NOMO-1 (cell line): ENCODE results near the gene PICK1.
"Not testable (repeated sequence)": the region's sequence is repeated elsewhere in the genome, so short reads cannot be mapped to it uniquely, and the experiment has no call there.

Experiments used
- DNase-seq, 2 experiments: peaks; one replicate each; lab custom pipeline; 2025; ENCODE audit not compliant: unreplicated experiment in 2 of 2; lab: John Stamatoyannopoulos, UW

PICK1 gene

GRCh38 chr22:38030311-38031133 lies 26.7 kb upstream of the PICK1 start:
- no peak for DNase-seq

DNA sequence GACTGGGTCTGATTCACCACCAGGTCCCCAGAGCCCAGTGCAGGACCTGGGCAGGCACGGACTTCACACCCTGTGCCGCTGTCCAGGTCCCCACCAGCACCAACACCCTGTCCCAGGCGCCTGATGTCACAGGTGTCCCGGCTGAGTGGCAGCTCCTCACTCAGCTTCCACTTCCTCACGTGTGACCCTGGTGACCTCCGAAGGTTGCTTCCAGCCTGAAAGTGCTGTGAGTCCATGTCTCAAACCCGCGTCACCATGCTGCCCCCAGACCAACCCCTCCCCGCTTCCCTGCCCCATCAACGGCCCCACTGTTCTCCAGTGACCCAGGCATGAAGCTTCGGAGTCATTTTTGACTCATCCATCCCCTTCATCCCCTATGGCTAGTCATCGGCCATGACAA lies 25.7 kb upstream of the PICK1 start:
- DNase-seq: no peak

GRCh38 chr22:38032681-38033521 lies 24.3 kb upstream of the PICK1 start:
- DNase-seq: peak; percentile 19 to 26

DNA sequence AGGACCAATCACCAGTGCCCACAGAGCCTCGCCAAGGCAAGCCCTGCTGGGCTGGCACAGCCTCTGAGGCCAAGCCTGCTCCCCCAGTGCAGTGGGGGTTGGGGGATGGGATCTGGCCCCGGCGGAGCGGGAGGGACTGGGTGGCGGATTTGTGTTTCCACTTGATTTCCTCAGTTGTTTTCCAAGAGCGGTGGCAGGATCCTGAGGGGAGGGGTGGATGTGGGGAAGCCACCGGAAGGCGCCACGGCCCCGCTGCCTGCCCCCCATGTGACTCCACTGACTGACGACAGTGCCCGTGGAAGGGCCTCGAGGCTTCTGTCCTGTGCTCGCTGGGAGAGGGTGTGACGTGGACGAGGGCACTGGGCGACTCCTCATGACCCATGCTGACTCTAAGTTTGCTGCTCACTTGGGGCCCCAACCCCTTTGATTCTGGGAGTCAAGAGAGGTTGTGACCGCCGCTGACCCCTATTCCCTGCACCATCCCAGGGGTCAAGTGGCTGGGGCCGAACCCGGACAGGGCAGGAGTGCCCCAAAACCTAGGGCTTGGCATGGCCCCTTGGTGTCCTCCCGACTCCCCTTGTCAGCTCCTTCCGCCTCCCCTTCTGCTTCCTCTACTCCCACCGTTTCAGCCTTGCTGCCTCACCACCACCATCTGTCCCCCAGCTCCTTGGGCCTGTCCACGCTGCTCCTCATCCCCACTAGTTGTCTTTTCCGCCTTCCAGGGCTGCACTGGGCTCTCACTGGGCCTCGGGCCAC lies 23.5 kb upstream of the PICK1 start:
- no peak for DNase-seq

GRCh38 chr22:38034278-38034882 lies 22.8 kb upstream of the PICK1 start:
- DNase-seq: peak; percentile 75 to 84

GRCh38 chr22:38034884-38035529 lies 22.2 kb upstream of the PICK1 start:
- no peak for DNase-seq

DNA sequence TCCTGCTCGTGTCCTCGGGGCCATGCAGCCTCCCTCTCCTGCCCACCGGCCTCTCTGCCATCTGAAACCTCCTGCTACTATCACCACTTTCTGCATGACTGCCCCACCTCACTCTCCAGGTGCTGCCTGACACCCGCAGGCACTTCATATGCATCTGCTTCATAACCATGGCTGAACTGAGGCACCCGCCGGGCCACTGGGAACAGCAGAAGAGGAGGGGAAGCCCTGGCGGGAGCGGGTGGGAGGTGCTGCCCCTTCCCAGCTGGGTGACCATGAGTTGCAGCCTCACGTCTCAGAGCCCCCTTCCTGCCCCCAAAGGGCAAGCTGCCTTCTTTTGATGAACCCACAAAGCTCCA lies 21.7 kb upstream of the PICK1 start:
- no peak for DNase-seq

DNA sequence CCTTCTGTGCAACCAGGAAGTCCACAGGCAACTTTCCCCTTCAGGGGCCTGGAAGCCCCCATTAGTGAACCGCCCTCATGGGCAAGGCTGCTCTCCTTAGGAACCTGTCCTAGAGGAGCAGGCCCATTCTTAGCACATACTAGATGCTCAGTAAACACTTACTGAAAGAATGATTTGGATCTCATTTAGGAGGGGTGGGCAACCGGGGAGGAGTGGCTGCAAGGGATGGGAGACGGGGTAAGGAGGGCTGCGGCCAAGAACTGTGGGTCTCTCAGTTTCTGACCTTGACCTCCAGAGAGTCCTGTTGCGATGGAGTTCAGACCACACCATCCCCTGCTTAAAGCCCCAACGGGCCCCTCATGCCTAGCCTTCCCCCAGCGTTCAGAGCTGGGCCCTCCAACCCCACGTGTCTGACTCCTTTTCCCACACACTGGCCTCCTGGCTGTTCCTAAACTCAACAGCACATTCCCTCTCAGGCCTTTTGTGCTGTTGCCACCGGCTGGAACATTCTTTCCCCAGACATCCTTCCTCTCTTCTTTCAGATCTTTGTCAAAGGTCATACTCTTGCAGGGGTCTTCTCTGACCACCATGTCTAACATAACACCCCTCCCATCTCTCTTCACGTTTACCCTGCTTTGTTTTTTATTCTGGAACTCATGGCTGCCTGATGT lies 20.7 kb upstream of the PICK1 start:
- DNase-seq: no peak

GRCh38 chr22:38037367-38038150 lies 19.6 kb upstream of the PICK1 start:
- DNase-seq: not testable (repeated sequence)

DNA sequence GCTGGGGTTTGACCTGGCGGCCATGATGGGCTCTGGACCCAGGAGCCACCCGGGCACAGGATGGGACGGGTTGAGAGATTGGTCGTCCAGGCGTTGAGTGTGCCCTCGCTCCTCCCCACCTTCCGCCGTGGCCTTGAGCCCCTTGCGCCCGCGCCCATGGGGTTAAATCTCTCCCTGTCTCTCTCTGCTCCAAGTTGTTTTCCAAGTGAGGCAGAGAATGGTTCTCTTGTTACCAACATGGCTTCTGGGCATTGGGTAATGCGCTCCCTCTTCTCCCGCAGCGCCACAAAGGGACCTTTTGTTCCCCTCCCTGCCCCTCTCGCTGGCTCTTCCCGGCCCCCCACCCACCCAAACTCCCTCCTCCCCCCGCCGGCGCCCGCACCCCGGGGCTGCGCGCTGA lies 18.8 kb upstream of the PICK1 start:
- DNase-seq: no peak

GRCh38 chr22:38038890-38039812 lies 18.1 kb upstream of the PICK1 start:
- DNase-seq: no peak

GRCh38 chr22:38040953-38041759 lies 16.0 kb upstream of the PICK1 start:
- no peak for DNase-seq

GRCh38 chr22:38041760-38042487 lies 15.3 kb upstream of the PICK1 start:
- DNase-seq: peak; percentile 31 to 38

- DNase-seq: no peak
Measured at GRCh38 chr22:38042488-38042790, 14.8 kb upstream of the PICK1 start.

GRCh38 chr22:38043151-38044039 lies 13.8 kb upstream of the PICK1 start:
- no peak for DNase-seq
